ENCODE data around the gene SEMA6C. TPM values are rescaled to one million over a fixed set of nuclear protein-coding genes. Genes with fewer than 3 reads are reported as not detected.

Gene SEMA6C
- total RNA-seq, 1 donor from 2014 or later: 6.7 TPM

GRCh38 chr1:151157067-151157531 is 10.7 kb upstream of the SEMA6C start:
- no peak for TF ChIP-seq CTCF (IDR thresholded peaks at IDR 0.05)
- Histone ChIP-seq H3K4me3 (peak overlapping the region; percentile 52), H3K27ac (peak overlapping the region; percentile 67)

GRCh38 chr1:151156515-151156819 is 10.0 kb upstream of the SEMA6C start, which contains the start of gene TNFAIP8L2:
Gene TNFAIP8L2 (plus strand): TSS chr1:151156649. CDS start chr1:151158698, 2,049 bp downstream.
- Histone ChIP-seq H3K9me3 (no peaks in the 10 kb centered on the region), H3K4me3 (peak within 1 kb of the TSS; percentile 52), H3K27me3 (no peaks in the 10 kb centered on the region), H3K4me1 (peaks cover 2% of the 10 kb centered on the region), H3K27ac (peak within 1 kb of the TSS; percentile 67), H3K36me3 (peaks cover 42% of the 10 kb centered on the region)
- peak; percentile 86 for ATAC-seq
- intact Hi-C loops (cut with DNase I): loop anchor here (5.0 kb wide), 1 partner anchor 54 kb away; no protein-coding TSS in a partner anchor
- peak; percentile 81 for DNase-seq
- TF ChIP-seq CTCF (IDR thresholded peaks at IDR 0.05): no peak

More at GRCh38 chr1:151157067-151157531, 10.7 kb upstream of the SEMA6C start:
- peaks cover 2% of the 10 kb centered on the region for H3K4me1 ChIP-seq
- intact Hi-C loops (cut with DNase I): loop anchor here (5.0 kb wide), 1 partner anchor 55 kb away; no protein-coding TSS in a partner anchor
- no peaks in the 10 kb centered on the region for H3K27me3 ChIP-seq
- DNase-seq (peak; percentile 64), ATAC-seq (peak; percentile 65)
- no peaks in the 10 kb centered on the region for H3K9me3 ChIP-seq
- H3K36me3 ChIP-seq: peaks cover 43% of the 10 kb centered on the region

- no peak for ATAC-seq
- H3K9me3 ChIP-seq: no peaks in the 10 kb centered on the region
- no peaks in the 10 kb centered on the region for H3K36me3 ChIP-seq
- H3K27me3 ChIP-seq: no peaks in the 10 kb centered on the region
- no peak for TF ChIP-seq CTCF (IDR thresholded peaks at IDR 0.05)
- no peak overlapping the region for H3K27ac ChIP-seq
- intact Hi-C loops (cut with DNase I): no loop called here
- DNase-seq: no peak
- no peak overlapping the region for H3K4me3 ChIP-seq
- H3K4me1 ChIP-seq: peaks cover 24% of the 10 kb centered on the region
Measured at GRCh38 chr1:151147665-151148064, 1.2 kb upstream of the SEMA6C start.

DNA sequence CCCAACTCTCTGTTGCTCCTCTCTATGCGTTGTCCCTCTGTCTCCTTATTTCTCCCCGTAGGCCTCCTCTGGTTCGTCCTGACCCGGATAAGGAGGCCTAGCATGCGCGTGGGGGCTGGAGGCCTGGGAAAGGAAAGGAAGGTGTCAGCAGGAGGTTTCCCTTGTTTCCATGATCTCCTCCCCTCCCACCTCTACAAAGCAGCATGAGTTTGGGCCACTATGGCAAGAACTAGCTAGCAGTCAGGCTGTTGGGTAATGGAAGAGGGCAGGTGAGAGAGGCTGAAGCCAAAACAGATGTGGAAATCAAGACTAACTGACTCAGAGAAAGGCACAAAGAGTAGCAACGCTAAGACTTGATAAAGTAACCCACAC is 687 bp upstream of the SEMA6C start:
- no peak for TF ChIP-seq CTCF (IDR thresholded peaks at IDR 0.05)
- H3K9me3 ChIP-seq: no peaks in the 10 kb centered on the region
- H3K4me3 ChIP-seq: peak overlapping the region; percentile 65
- intact Hi-C loops (cut with DNase I): no loop called here
- no peak for ATAC-seq
- peaks cover 24% of the 10 kb centered on the region for H3K4me1 ChIP-seq
- no peak for DNase-seq
- H3K27me3 ChIP-seq: no peaks in the 10 kb centered on the region
- H3K36me3 ChIP-seq: no peaks in the 10 kb centered on the region
- peak overlapping the region; percentile 70 for H3K27ac ChIP-seq

DNA sequence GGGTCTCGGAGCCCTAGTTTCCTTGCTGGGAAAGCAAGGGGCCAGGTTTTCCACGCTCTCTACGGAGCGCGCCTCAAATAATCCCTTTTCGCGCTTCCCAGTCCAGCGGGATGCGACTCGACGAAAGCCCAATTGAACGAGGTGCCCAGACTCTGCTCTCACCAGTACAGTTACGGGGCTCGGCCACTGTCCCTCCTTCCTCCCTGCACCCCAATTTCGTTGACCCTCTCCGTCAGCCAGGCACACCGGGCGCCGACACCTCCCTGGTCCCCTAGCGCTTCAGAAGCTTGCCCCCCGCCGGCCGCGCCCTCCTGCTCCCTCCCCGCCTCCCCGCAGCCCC is 389 bp downstream of the SEMA6C start:
- Histone ChIP-seq H3K36me3 (no peaks in the 10 kb centered on the region), H3K27me3 (no peaks in the 10 kb centered on the region), H3K4me3 (peak overlapping the region; percentile 65), H3K9me3 (no peaks in the 10 kb centered on the region), H3K27ac (peak overlapping the region; percentile 0), H3K4me1 (peaks cover 24% of the 10 kb centered on the region)
- peak; percentile 1 for ATAC-seq
- intact Hi-C loops (cut with DNase I): no loop called here
- DNase-seq: no peak
- TF ChIP-seq CTCF (IDR thresholded peaks at IDR 0.05): no peak

Data from upper lobe of right lung (tissue), 1 donor.